Measurements from ENCODE around the gene HMGN4.
A peak's percentile ranks its signal among the peaks of the same experiment; 100 is the strongest.
"Not testable (repeated sequence)": the region's sequence is repeated elsewhere in the genome, so short reads cannot be mapped to it uniquely, and the experiment has no call there.

Gene HMGN4

DNA sequence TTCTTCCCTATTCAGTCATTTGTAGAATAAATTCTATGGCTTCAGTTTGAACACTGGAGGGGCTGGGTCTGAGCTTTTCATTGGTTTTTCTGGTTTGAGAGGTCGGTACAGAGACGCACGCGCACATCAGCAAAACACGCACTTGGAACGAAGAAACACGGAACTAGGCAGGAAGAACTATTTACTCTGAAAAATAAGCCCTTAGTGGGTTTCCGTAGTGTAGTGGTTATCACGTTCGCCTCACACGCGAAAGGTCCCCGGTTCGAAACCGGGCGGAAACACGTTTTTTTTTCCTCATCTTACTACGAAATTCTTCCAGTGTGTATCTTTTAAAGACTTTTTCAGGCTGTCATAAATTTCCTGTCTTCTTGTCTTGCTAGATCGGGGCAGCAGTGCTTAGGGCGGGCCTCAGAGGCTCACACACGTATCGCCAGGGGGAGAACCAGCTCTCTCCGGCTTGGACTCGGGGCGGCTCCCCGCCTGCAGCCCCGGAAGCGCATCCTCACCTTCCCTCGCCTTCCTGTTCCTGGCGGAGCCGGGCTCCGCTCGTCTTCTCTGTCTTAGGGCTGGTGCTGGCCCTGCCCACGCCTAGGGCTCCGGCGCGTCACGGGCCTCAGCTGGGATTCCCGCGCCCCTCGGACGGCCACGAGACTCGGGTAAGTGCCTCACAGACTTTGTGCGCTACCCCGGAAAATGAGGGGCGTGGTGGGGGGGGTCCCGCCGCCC lies at the start of gene HMGN4:
TSS of gene HMGN4 (plus strand) at position 521 of the 726 bp plus-strand sequence. CDS start 6,841 bp downstream, outside the sequence.
- DNase-seq (ENCODE audit: low read depth), result peak; percentile 63

DNA sequence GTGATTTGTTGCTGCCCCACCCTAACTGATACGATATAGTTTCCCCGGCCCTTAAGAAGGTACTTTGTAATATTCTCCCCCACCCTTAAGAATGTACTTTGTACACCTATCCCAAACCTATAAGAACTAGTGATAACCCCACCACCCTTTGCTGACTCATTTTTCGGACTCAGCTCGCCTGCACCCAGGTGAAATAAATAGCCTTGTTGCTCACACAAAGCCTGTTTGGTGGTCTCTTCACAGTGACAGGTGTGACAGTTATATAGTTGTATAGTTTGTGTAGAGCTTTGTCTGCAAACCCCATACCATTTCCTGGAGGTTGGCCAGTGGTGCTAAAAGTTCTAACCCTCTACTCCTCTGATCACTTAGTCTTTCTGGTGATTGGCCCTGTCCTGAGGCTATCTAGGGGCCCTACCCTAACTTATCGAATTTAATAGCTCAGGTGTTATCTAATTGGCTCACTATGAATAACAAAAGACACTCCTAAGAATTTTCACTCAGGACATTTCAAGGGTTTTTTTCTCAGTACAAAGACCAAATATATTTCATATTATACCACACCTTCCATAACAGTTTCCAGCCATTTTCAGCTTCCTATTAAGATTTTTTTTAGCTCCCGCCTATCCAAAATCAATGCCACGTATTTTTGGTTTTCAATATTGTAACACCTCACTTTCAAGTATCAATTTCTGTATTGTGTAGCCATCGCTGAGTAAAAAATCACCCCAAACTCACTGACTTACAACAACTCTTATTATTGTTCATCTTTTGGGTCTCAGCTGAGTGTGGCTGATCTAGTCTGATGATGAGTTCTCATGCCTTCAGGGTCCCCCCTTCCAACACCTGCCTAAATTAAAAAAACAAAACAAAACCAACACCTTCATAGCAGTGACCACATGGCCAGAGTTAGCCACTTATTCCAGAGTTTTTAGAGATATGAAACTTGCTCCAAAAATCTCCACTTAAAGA lies 47.9 kb upstream of the HMGN4 start:
- no peak for DNase-seq (ENCODE audit: low read depth)

DNA sequence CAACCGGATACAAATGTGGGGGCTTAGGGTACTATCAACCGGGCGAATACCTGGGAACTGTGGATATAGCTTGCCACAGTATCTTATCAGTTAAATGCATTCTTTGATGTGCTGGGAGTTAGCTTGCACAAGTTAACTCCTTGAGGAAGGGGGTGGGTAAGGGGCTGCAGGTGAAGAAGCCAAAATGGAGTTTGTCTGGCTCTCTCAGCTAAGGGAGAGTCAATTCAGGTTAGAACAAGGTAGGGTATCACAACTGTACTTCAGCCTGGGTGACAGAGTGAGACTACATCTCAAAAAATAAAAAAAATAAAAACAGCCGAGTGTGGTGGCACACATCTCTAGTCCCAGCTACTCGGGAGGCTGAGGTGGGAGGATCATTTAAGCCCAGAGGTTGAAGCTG lies 46.6 kb upstream of the HMGN4 start:
- no peak for DNase-seq (ENCODE audit: low read depth)

DNA sequence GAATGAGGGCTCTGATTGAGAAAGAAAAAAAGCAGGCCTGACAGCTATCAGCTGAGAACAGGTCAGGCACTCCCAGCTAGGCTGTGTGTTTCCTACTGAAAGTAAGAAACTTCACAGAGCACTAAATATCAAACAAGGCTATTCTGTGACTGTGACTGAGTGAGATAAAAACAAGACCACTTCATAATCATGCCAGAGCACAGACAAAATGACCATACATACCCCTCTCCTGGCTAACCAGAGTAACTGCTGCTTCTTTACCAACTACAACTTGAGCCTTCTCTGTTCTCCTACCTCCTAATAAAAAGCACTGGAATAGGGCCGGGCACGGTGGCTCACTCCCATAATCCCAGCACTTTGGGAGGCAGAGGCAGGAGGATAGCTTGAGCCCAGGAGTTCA lies 44.9 kb upstream of the HMGN4 start:
- DNase-seq (ENCODE audit: low read depth), result no peak

DNA sequence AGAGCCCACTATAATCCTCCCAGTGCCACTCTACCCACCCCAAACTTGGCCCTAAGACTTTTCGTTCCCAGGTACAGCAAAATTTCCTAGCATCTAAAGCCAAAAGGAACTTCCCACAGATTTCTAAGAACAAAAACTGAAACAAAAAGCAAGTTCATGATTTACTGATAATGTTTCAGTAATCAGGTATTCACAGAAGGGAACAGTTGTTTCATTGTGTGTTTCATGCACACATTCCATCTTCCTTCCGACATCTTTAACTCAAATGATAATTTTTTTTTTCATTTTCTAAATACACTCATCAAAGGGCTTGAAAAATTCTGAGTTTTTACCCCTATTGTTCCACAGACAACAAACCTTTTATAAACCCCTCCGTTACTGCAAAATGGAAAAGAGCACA lies 44.0 kb upstream of the HMGN4 start:
- no peak for DNase-seq (ENCODE audit: low read depth)

DNA sequence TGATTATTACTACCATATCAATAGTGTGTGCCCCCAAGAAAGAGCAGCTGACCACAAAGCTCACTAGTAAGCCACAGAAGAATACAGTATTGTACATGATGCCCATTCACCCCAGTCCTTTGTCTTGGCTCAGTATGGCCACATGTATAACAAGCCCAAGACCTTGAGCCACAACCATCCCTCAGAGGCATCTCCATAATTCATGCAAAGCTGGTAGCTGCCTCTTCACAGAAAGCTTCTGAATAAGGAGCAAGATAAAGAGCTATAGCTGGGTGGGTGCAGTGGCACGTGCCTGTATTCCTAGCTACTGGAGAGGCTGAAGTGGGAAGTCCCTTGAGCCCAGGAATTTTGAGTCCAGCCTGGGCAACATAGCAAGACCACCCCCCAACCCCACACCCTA lies 42.9 kb upstream of the HMGN4 start:
- no peak for DNase-seq (ENCODE audit: low read depth)

DNA sequence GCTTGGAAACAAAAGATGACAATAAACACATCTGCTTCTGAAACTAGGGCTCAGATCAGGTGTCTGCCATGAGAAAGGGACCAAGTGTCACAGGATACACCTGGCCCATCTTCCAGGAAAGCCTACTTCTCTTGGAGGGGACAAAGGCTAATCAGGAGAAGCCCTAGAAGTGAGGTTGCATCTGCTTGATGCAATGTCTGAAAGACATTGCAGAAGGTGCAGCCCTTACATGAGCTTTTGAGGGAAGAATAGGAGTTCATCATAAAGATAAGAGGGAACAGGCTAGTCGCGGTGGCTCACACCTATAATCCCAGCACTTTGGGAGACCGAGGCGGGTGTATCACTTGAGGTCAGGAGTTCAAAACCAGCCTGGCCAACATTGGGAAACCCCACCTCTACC lies 40.6 kb upstream of the HMGN4 start:
- no peak for DNase-seq (ENCODE audit: low read depth)

DNA sequence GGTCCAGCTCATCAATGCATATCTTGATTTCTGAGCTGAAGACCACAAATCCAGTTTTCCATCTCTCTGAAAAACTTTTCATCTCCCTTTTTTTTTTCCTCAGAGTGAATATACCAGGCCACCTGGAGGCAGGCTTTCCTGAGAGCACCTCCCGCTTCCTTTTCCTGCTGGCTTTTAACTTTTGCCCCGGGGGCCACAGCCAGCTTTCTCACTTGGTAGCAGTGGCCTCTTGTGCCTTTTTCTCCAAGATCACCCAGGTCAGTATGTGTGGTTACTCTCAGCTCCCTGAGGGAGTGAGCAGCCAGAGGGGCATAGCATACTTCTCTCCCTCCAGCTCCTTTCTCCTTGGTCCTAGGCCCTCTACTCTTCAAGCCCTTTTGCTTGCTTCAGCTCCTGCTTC lies 38.1 kb upstream of the HMGN4 start, which contains the start of gene BTN1A1:
TSS of gene BTN1A1 (plus strand) at position 202 of the 400 bp plus-strand sequence. CDS start 984 bp downstream, outside the sequence.
- no peak for DNase-seq (ENCODE audit: low read depth)

DNA sequence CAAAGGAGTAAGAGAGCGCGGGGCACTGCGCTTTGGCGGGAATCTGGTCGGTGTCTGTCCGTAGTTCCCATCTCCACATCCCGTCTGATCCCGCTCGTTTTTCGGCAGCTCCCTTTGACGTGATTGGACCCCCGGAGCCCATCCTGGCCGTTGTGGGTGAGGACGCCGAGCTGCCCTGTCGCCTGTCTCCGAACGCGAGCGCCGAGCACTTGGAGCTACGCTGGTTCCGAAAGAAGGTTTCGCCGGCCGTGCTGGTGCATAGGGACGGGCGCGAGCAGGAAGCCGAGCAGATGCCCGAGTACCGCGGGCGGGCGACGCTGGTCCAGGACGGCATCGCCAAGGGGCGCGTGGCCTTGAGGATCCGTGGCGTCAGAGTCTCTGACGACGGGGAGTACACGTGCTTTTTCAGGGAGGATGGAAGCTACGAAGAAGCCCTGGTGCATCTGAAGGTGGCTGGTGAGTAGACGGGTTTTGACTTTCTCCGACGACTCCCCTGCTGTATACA lies 36.6 kb upstream of the HMGN4 start:
- peak; percentile 8 for DNase-seq (ENCODE audit: low read depth)

DNA sequence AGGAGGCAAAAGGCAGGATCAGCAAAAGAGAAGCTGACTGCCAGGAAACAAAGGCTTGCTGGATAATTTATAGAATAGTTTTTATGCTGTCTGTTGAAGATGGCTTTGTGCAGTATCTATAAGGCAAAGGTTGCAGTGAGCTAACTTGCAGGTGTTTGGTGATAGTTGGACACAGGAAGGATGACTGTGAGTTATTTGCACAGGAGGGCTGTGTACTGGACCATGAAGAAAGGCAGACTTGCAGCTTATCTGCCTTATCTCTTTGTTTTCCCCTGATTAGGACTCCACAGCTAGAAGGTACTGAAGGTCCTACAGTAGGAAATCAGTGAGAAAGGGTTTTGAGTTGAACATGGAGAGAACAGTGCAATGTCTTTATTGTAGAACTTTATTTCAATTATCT lies 36.0 kb upstream of the HMGN4 start:
- DNase-seq (ENCODE audit: low read depth), result no peak

DNA sequence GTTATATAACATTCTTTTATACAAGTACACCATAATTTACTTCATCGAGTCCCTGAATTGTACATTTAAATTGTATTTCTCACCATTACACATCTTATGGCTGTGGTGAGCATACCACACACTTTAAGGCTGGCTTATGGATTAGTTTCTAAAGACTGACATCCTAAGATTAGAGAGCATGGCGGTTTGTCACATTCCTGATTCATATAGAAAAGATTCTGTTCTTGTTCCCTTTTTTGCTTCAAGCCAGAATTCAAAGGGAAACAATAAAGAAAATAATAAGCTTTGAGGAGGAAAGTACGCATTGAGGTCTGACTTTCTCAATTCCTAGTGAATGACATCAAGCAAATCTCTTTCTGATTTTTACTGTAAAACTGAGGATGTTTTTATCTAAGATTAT lies 35.5 kb upstream of the HMGN4 start:
- DNase-seq (ENCODE audit: low read depth), result no peak

DNA sequence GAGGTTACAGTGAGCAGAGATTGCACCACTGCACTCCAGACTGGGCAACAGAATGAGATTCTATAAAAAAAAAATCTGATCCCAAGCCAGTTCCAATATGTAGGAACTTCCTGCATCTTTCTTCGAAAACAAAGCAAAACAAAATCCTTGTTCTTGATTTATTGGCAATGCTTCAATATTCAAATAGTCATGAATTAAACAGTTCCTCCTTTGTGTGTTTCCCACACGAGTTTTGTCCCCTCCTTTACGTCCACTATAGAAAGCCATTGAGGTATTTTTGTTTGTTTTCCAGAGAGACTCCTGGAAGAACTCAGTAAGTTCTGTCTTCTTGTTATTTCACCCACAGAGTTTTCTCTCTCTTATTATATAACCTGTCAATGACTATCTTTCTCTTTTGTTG lies 30.5 kb upstream of the HMGN4 start:
- no peak for DNase-seq (ENCODE audit: low read depth)

DNA sequence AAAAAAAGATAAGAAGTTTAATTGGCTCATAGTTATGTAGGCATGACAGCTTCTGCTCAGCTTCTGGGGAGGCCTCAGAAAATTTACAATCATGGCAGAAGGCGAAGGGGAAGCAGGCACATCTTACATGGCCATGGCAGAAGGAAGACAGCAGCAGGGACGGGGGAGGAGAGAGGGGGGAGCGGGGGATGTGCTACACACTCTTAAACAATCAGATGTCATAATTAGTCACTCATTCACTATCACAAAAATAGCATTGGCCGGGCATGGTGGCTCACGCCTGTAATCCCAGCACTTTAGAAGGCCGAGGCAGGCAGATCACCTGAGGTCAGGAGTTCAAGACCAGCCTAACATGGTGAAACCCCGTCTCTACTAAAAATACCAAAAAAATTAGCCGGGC lies 27.1 kb upstream of the HMGN4 start:
- not testable (repeated sequence) for DNase-seq (ENCODE audit: low read depth)

DNA sequence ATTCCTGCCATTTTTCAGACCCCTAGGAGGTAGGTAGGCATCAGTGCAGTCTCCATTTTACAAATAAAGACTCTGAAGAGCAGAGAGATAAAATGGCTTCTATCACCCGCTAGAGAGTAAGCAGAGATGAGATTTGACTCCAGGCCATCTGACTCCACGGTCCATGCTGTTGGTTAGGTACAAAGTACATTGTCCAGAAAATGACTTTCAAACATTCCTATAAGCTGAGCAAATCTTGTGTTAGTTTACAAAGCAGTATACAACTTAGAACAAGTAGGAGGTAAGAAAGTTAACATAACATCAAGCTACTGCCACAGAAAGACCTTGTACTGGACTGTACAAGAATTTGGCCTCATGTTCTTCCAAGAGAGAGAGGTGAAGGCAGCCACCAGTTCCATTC lies 23.2 kb upstream of the HMGN4 start:
- no peak for DNase-seq (ENCODE audit: low read depth)

DNA sequence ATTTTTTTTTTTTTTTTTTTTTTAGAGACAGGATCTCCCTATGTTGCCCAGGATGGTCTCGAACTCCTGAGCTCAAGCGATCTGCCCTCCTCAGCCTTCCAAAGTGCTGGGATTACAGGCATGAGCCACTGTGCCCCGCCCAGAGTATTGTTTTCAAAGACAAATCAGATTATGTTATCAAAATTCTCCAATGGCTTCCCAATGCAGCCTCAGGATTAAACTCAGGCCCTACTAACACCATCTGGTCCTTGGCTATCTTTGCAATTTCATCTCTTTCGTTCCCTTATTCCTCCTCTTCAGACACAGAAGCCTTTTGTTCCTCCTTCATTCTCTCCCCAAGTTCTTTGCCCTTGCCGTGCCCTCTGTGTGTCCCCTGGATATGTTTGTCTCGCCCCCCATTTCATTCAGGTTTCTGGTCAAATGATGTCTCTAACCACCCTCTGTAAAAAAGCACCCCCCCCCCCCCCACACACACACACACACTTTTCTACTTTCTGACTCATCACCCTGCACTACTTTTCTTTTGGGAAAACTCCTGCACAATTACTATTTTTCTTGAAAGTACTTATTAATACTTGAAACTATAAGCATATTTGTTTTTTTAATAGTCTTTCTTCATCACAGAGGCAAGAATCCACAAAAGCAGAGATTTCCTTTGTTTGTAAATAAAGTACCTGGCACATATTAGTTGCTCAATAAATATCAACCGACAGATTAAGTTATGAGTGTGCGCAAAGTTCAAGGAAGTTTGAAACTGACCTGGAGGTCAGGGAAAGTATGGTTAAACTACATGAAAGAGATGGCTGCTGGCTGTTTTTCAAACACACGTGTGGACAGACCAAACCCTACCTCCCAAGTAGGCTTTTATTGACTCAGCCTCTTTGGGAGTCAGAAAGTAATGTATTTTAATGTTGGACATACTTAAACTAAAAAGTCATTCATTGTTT lies 21.4 kb upstream of the HMGN4 start:
- DNase-seq (ENCODE audit: low read depth), result no peak

DNA sequence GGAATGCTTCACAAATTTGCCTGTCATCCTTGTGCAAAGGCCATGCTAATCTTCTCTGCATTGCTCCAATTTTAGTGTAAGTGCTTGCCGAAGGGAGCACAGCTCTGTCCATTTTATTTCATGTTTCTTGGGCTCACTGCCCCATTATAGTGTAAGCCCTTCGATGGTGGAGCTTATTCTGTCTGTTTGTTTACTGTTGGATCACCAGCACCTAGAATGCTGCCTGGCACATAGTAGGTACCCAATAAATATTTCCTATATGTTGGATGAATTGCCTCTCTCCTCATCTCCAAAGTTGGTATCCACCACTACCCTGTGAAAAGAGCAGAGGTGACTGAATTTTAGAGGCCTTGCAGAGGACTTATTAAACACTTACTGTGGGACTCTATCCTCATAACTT lies 18.8 kb upstream of the HMGN4 start:
- no peak for DNase-seq (ENCODE audit: low read depth)

DNA sequence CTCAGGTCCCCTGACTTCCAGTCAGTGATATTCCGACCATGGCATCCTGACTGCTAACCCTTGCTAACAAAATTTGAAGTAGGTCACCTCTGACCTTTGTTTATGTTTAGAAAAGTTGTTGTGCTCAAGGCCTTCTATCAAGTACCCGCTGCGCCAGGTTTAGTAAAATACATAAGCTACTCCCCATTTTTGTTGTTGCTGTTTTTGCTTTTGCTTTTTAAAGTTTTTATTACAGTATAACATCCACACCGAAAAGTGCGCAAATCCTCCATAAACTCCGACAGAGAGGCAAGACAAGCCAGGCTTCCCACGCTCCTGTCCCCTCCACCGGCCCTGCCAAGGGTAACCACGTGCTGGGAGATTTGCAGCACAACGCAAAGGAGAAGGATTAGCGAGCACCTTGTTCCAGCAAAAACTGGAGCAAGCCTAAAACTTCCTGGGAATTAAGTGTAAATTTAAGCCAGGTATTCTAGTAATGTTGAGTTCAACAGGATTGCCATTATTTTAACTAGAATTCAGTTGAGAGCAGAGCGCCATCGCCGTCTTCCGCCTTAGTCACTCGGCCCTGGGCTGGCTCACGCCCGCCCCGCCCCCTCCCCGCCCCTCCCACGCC lies 17.8 kb upstream of the HMGN4 start:
- no peak for DNase-seq (ENCODE audit: low read depth)

DNA sequence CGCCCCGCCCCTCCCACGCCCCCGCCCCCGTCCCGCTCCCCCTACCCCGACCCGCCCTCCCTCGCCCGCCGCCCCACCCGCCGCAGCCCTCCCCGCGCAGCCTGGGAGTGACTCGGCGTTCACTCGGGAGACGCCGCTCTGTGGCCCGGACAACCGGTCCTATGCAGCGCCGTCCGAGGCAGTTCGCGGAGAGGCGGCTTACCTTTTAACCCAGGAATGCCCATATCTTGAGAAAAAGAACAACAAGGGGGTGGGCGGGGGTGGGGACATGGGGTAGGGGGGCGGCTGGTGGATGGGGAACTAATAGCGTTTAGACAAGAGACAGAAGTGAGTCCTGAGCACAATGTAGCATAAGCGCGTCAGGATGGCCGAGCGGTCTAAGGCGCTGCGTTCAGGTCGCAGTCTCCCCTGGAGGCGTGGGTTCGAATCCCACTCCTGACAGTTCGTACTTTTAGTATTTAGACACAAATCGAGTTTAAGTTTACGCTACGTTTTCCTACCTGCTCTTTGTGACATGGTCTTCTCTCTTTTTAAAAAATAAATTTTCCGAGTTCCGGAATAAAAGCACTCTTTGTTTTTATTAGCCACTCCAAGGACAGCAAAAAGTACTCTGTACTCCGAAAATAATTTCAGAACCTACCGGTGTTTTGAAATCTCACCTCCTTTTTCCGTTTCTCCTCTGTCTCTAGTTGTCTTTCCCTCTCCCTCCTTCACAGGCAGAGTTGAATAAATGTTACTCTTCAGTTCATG lies 17.1 kb upstream of the HMGN4 start:
- DNase-seq (ENCODE audit: low read depth), result peak; percentile 81

DNA sequence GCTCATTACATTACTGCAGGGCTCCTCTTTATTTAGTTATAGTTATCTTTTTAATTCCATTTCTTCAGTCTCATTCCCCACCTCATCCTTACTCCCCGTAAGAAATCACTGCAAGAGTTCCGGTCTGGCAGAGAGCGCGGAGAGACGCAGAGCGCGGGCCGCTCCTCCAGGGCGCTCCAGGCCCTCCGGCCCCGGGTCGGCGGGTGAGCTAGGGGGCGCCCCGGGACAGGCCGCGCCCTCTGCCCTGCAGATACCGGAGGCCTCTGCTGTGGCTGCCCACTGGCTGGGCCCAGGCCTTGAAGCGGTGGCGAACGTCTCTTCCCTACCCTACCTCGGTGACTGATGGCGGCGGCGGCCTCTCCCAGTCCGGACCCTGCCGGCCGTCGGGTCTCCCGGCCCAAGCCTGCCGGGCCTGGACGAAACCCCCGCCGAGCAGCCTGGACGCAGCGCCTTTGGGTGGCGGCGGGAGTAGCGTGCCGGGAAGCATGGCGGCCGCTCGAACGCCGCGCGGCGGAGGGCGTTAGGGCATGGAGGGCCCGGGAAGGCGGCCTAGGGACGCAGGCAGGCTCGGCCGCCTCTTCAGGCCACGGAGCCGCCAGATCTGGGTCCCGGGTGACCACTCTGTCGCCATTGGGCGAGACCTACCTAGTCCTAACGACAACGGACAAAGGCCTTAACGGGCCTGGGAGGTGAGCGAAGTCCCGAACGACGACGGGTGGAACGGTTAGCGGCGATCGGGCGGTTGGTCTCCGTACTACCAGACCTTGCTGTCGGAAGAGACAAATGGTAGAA lies 16.4 kb upstream of the HMGN4 start:
- peak; percentile 60 for DNase-seq (ENCODE audit: low read depth)

Data from activated gamma-delta T cell treated with anti-CD3 and anti-CD28 coated beads, Interleukin-2, amount 50 U/mL, for 16 hours (primary cell).